22Rv1 (cell line): ENCODE measurements around the gene DNM3.

ENCODE experiments used
- ZFX ChIP-seq: fragments of 450-650 bp; IDR thresholded peaks from 2 replicates; pipeline ENCODE4 v1.6.1; 2017; ENCODE audit warnings: antibody characterized with exemption, borderline replicate concordance
- TF ChIP-seq, protein P1 (sequence below): fragments of 450-650 bp; IDR thresholded peaks from 2 replicates; pipeline ENCODE4 v1.5.1; 2017; ENCODE audit warnings: mild to moderate bottlenecking

DNA sequence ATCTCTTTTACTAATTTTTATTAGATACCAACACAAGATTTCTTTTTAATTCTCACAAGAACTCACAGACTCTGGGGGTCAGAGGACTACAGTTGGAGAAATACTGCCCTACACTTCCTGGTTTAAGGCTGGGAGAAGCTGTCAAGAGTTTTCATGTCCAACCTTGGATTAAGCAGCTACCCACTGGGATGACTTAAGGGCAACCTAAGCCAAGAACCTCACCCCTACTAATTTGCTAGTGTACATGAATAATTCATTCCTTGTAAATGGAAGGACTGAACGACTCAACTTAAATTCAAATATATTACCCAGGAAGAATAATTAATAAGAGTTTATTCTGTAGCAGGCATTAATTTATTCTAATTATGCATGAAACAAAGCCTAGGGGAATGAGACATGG is 396.9 kb downstream of the DNM3 start:
- TF ChIP-seq, protein P1, sequence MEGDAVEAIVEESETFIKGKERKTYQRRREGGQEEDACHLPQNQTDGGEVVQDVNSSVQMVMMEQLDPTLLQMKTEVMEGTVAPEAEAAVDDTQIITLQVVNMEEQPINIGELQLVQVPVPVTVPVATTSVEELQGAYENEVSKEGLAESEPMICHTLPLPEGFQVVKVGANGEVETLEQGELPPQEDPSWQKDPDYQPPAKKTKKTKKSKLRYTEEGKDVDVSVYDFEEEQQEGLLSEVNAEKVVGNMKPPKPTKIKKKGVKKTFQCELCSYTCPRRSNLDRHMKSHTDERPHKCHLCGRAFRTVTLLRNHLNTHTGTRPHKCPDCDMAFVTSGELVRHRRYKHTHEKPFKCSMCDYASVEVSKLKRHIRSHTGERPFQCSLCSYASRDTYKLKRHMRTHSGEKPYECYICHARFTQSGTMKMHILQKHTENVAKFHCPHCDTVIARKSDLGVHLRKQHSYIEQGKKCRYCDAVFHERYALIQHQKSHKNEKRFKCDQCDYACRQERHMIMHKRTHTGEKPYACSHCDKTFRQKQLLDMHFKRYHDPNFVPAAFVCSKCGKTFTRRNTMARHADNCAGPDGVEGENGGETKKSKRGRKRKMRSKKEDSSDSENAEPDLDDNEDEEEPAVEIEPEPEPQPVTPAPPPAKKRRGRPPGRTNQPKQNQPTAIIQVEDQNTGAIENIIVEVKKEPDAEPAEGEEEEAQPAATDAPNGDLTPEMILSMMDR, result no peak
- TF ChIP-seq ZFX, result no peak
